Fibroblast of the conjunctiva (primary cell): ENCODE results near the gene LARP6.
"Not testable (repeated sequence)": the region's sequence is repeated elsewhere in the genome, so short reads cannot be mapped to it uniquely, and the experiment has no call there.

Source experiments
- DNase-seq: peaks from one replicate; pipeline ENCODE4 v3.0.0-alpha.2; 2010; ENCODE audit warnings: low read depth

The LARP6 gene

GRCh38 chr15:70858614-70859321 lies 4.8 kb upstream of the LARP6 start:
- not testable (repeated sequence) for DNase-seq

DNA sequence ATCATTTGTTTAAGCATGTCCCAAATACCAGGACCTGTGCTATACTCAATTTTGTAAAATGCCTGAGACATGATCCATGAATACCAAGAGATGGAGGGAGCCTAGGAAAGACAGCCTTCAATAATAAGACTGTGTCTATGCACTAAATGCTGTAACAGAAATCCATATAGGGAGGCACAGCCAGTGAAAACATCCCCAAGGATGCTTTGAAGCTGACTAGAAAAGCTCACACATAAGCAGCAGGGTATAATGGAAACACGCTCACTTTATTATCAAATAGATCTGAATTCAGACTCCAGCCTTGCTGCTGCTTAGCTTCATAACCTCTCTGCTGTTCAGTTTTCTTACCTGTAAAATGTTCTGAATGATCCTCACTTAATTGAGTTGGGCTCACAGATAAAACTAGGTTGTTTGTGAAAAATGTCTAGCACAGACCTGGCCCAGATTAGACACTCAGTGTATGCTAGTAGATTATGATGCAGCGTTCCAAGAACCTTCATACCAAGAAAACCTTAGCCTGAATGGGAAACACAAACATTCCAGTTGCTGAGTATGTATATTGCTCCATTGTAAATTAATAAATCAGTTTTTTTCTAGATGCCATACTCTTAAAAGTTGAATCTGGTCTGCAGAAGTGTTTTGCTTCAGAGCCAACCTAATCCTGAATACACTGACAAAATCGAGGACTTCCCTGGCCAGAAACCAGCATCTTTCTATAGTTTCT lies 3.8 kb upstream of the LARP6 start:
- DNase-seq, result no peak

- peak; percentile 100 for DNase-seq
These were observed 3.1 kb upstream of the LARP6 start for GRCh38 chr15:70856884-70857561.

- peak; percentile 47 for DNase-seq
These were observed 2.4 kb upstream of the LARP6 start for GRCh38 chr15:70856177-70856883.

DNA sequence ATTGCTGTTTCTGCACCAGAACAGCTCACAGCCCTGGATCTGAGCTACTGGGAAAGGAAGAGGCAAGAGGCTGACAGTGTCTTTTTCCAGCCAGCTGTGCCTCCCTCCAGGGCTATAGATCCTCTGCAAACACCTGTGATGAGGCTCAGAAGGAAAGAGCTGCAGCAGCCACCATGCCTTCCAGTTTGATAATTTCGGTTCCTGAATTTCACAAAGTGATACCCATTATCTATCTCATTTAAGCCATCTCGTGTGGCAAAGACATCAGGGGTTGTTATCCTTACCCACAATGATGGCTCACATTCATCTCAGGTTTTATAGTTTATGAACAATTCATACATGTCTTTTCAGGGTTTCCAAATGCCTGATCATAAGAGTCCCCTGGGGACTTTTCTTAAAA lies 1.8 kb upstream of the LARP6 start:
- no peak for DNase-seq

DNA sequence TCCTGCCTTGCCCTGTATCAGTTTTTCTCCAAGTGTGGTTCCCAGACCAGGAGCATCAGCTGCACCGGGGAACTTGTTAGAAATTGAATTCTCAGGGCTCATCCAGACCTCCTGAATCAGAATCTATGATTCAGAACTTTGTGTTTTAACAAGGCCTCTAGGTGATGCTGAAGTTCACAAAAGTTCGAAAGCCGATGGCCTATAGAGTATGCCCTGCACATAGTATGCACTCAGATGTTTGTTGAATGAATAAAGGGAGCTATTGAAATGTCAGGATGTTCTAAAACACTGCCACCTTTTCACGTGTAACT lies 664 bp upstream of the LARP6 start:
- DNase-seq, result peak; percentile 49

DNA sequence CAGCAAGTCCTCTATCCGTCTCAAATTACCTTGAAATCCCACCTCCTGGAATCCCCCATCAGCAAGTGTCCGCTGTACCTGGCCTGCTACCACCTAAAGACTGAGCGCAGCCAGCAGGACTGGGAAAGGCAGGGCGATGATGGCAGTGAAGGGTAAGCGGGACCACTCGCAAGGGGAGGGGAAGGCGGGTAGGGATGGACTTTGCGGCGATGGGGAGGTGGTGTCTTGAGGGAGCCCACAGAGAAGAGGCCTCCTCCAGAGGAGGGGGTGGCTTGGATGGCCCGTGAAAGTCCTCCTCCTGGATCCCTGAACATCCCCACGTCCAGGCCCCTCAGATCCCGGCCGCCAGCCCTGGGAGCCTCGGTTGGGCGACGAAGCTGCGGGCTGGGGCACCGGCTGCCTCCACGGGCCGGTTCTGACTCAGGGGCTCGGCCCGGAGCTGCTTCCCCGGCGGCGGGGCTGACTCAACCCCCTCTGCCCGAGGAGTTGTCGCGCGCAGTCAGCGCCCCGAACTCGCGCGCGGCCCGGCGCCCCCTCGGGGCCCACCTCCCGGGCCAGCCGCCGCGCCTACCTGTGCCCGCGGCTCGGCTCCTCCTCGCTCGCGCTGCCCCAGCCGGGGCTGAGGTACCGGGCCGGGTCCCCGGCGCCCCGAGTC lies 512 bp downstream of the LARP6 start:
- DNase-seq, result peak; percentile 87

DNA sequence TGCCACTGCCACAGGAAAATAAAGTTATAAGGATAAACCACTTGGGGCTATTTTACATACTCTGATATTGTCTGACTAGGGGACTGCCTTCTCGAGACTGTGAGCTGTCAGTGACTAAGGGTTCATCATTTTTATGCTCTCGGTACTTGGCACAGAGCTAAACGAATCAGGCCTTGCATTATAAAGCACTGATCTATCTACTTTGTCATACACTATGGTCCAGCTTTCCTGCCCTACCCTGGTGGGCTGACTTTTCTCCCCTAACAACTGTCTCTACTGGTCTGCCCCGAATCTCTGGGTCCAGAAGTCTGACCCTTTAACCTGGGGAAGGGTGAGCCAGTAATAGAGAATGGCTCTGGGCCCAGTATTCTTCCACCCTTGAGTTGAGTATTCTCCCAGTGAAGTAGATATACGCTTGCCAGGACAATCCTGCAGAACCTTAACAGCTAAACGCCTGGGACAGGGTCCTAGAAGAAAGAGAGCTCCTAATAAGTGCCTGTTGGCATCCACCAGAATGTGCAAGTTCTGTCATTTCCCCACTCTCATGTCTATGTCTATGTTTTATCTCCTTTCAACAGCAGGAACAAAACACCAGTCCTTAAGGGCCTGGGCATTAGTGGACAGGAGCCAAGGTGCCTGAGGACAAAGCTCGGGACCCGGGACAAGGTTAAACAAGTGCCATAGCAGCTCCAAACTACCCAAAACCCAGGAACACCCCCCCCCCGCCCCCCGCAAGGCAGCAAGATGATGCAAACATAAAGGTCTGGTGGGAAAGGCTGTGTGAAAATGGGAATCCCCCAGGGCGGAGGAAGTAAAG lies 1.2 kb downstream of the LARP6 start:
- DNase-seq, result peak; percentile 40

- DNase-seq, result no peak
These were observed 2.1 kb downstream of the LARP6 start for GRCh38 chr15:70851889-70852288.

DNA sequence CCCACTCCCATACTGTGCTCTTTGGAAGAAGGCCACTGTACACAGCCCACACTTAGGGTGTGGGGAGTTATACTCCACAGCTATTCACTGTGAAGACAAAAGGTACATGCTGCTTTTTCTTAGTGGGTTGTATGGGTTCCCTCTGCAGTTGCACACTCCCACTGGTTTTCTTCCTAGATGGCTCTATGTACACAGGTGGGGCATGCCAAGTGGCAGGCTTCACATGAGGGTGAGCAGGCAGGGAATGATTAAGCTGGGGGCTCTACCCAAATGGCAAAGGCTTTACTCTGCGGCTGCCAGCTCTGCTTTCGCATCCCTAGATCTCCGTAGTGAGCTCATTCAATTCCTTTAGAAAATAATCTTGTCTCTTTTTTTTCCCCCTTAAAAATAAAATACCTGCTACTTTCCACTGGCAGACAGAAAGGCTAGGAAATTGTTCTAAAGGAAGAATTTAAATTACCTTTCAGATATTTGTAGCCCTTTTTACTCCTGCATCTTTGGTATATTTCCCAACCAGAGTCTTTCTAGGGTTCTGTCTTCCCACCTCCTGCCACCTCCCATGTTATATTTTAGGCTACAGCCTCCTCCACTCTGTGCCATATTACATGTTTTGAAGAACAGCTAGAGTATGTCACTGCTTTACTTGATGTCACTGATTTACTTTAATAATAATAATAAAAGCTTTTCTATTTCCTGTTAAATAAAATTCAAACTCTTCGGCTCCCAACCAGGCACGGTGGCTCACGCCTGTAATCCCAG lies 8.2 kb downstream of the LARP6 start:
- DNase-seq, result no peak

- no peak for DNase-seq
These were observed 16.5 kb downstream of the LARP6 start for GRCh38 chr15:70837476-70837875.

DNA sequence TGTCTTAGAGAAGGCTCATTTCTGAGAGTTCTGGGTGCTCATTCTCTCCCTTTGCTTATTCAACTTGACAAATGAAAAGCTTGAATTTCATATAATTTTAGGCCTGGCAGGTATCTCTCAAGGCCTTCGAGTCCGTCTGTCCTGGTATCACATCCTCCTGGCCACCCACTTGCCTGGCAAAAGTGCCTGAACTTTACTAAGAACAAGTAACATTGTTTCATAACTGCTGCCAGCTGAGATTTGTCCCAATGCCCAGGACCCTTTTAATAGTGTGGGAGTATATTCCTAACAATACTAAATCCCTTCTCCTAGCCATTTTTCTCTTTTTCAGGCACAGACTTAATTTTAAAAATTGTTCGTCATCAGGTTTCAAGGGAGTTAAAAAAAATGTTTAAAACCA lies 18.1 kb downstream of the LARP6 start:
- no peak for DNase-seq

DNA sequence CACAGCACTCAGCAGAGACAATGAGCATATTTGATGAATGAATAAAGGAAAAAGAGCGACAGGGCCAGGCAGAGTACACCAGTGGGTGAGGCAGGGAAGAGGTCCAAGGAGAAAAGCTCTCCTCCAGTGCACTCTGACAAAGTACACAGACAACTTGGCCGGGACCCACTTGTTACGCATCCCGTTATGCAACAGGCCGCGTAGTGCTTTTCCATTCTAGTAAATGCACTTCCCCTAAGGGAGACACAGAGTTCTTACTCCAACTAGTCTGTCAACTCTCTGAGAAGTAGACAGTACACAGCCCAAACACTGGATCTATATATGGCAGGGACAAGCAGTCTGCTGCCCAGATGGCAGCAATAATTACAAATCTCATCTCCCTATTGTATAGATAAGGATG lies 18.5 kb downstream of the LARP6 start:
- DNase-seq, result no peak

DNA sequence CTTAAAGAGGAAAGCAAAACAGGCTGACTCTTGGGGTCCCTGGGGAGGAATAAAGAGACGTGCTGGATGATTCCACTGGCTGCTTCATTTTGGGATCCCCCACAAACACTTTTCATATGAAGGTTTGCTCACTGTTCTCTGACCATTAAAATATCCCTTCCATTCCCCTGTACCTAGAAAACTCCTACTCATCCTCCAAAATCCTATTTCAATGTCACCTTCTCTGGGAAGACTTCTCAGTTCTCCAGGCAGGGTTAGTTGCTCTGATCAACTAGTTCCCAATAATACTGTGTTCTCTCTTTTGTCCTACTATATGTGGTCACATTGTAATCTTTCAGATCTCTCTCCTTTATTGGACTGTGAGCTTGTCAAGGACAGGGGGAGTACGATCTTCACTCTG lies 19.0 kb downstream of the LARP6 start:
- DNase-seq, result no peak

- peak; percentile 74 for DNase-seq
These were observed 19.8 kb downstream of the LARP6 start for GRCh38 chr15:70833861-70834765.

DNA sequence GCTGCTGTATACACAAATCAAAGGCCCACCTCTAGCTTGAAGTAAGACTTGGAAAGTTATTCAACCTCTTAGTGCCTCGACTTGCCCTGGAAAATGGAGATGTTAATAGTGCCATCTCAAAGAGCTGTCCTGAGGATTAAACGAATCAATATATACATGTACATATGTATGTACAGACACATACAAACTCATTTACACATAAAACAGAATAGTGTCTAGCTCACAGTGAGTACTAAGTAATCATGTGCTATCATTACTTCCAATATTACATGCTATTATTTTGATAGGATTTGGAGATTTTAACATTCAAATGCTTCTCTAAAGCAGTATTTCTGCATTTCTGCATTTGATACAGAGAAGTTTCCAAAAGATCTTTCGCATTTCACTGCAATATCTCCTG lies 20.5 kb downstream of the LARP6 start:
- no peak for DNase-seq

- no peak for DNase-seq
These were observed 21.8 kb downstream of the LARP6 start for GRCh38 chr15:70832176-70832575.

DNA sequence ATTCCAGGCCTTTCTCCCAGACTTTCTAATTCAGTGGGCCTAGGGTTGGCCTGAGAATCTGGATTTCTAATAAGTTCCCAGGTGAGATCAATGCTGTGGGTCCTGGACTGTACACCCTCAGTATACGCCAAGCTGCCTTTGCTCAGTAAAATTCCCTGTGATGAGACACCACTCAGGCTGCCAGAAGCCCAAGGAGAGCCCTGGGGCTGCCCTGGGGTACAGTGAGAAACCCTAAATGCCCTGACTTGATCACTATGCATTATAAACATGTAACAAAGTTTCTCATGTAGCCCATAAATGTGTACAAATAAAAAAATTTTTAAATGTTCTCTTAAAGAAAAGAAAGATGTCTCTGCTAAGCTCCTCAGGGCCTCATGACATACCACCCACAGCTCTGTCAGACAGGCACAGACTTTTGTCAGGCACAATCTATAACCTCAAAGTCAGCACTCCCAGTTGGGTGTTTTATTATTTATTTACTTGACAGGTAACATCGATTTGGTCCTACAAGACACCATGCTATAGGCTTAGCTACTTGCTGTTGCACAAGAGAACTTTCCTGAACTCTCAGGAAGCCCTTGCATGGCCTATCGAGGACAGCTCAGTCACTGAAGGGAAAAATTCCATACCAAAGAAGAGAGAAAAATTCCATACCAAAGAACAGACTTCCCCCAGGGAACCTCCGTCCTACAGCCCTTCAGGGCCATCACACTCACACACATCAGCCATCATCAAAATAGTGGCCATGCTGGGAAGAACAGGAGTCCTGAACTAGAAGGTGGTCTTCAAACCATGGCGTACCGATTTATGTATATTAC lies 22.7 kb downstream of the LARP6 start:
- DNase-seq, result no peak

- DNase-seq, result no peak
These were observed 23.3 kb downstream of the LARP6 start for GRCh38 chr15:70830615-70831014.
